HepG2 (cell line): ENCODE data around the gene TLCD5. TPM values are rescaled to one million over a fixed set of nuclear protein-coding genes. Genes with fewer than 3 reads are reported as not detected.

Experiments used
- ETS1 ChIP-seq: sonication (generic); formaldehyde crosslinking; IDR thresholded peaks from 2 replicates; pipeline ENCODE4 v1.4.0; 2020; ENCODE audit warnings: missing genetic modification reagents
- HINFP ChIP-seq: sonication (generic); formaldehyde crosslinking; IDR thresholded peaks from 2 replicates; pipeline ENCODE4 v1.4.0; 2020; ENCODE audit warnings: low read depth, mild to moderate bottlenecking, missing genetic modification reagents
- IRX3 ChIP-seq: sonication (generic); formaldehyde crosslinking; IDR thresholded peaks from 2 replicates; pipeline ENCODE4 v1.8.1; 2023; ENCODE audit warnings: mild to moderate bottlenecking, low read depth, missing genetic modification reagents, borderline replicate concordance
- ISL2 ChIP-seq: sonication (generic); formaldehyde crosslinking; IDR thresholded peaks from 2 replicates; pipeline ENCODE4 v1.5.0; 2020; ENCODE audit warnings: missing genetic modification reagents
- KDM2A ChIP-seq: sonication (generic); formaldehyde crosslinking; IDR thresholded peaks from 2 replicates; pipeline ENCODE4 v1.4.0; 2020; ENCODE audit warnings: low read depth, missing genetic modification reagents, borderline replicate concordance
- POLR2A ChIP-seq, 2 experiments: IDR thresholded peaks; 2 replicates each; pipeline ENCODE4 v1.6.1; 2011; ENCODE audit warnings: low read depth in 2 of 2, low read length in 2 of 2, mild to moderate bottlenecking in 1 of 2, moderate library complexity in 1 of 2; ENCODE audit not compliant: insufficient read depth in 1 of 2
- ZBTB40 ChIP-seq, 2 experiments: fragments of 450-650 bp in 1 of 2; sonication (generic) in 1 of 2; formaldehyde crosslinking in 1 of 2; IDR thresholded peaks; 2 replicates each; pipeline versions ENCODE4 v1.6.1 to v1.8.0; 2016 to 2022; ENCODE audit warnings: antibody characterized with exemption in 1 of 2, mild to moderate bottlenecking in 1 of 2, missing genetic modification reagents in 1 of 2
- ZBTB42 ChIP-seq: sonication (generic); formaldehyde crosslinking; IDR thresholded peaks from 2 replicates; pipeline ENCODE4 v1.5.0; 2020; ENCODE audit warnings: mild to moderate bottlenecking, missing genetic modification reagents
- ZFY ChIP-seq: sonication (generic); formaldehyde crosslinking; IDR thresholded peaks from 2 replicates; pipeline ENCODE4 v1.4.0; 2020; ENCODE audit warnings: missing genetic modification reagents
- polyA plus RNA-seq, 8 experiments: library from polyadenylated mRNA; depleted of rRNA in 3 of 8; stranded (reverse) in 7 of 8; unstranded in 1 of 8; fragments of >200 nt; fragmentation: Illumina TruSeq in 4 of 8; extraction: Trizol in 4 of 8; gene quantifications; 2 replicates each; pipeline versions ENCODE4 v1.2.1 to v1.2.3, GENCODE V29; 2011 to 2016; ENCODE audit warnings: low read depth in 4 of 8, missing spikeins in 1 of 8, mixed read lengths in 1 of 8; ENCODE audit not compliant: insufficient read depth in 1 of 8
- total RNA-seq, 5 experiments: library from RNA; depleted of rRNA; stranded (reverse); fragments of >200 nt; fragmentation: Illumina TruSeq; extraction: Trizol; gene quantifications; 2 replicates each; pipeline ENCODE4 v1.2.3, GENCODE V29; 2016; ENCODE audit warnings: low read depth in 1 of 5

TLCD5 gene
- total and polyA plus RNA-seq, 2 of the 13 experiments (the other 11 are each of a cell fraction or from before 2014, with no cell fraction given) = 6.1 to 7.6 TPM

GRCh38 chr11:120324932-120325810 lies at the start of gene TLCD5 (continued):
- TF ChIP-seq ETS1 (CRISPR knock-in tag) (0 out of 2 replicates have a peak, but pooled peaks have one; percentile 43), IRX3 (CRISPR knock-in tag) (peak; percentile 67; the same call in 1 of the 2 replicates), HINFP (CRISPR knock-in tag) (no peak), POLR2A (IDR thresholded peaks at IDR 0.05; ENCODE audit: insufficient read depth in 1 of 2, low read depth in 2 of 2, low read length in 2 of 2) (peak in 1 of 2 experiments; percentile 42; a peak in 1 of 4 replicates), ZFY (CRISPR knock-in tag) (peak; percentile 93), ZBTB40 (IDR thresholded peaks at IDR 0.05) (no peak), ZBTB40 (CRISPR knock-in tag; IDR thresholded peaks at IDR 0.05) (0 out of 2 replicates have a peak, but pooled peaks have one; percentile 24), KDM2A (CRISPR knock-in tag) (peak; percentile 72; the same call in 1 of the 2 replicates), ISL2 (CRISPR knock-in tag) (no peak), ZBTB42 (CRISPR knock-in tag) (no peak)
- TF ChIP-seq, all 625 proteins: peak for 145
